Peyer's patch (tissue), 4 donors: ENCODE data around the gene KCNIP3.

Source experiments
- CTCF ChIP-seq, 6 experiments: fragments of 450-650 bp in 4 of 6; fragments of 200-600 bp in 2 of 6; sonication (generic) in 1 of 6; IDR thresholded peaks; one replicate each; pipeline ENCODE4 v1.5.1; 2017 to 2019; ENCODE audit warnings: antibody characterized with exemption in 6 of 6, mild to moderate bottlenecking in 3 of 6, moderate library complexity in 1 of 6
- POLR2A ChIP-seq, 2 donors: fragments of 450-650 bp; IDR thresholded peaks; one replicate each; pipeline ENCODE4 v1.5.1; 2017; ENCODE audit warnings: antibody characterized with exemption in 2 of 2, mild to moderate bottlenecking in 2 of 2, moderate library complexity in 2 of 2

GRCh38 chr2:95320344-95320712 lies 23.2 kb downstream of the KCNIP3 start:
- TF ChIP-seq CTCF (IDR thresholded peaks at IDR 0.05) (no peak), POLR2A (IDR thresholded peaks at IDR 0.05) (no peak)
